ENCODE data around the gene HMCES. TPM values are rescaled to one million over a fixed set of nuclear protein-coding genes. Genes with fewer than 3 reads are reported as not detected.

HMCES gene
- total and polyA plus RNA-seq, 2 donors (not counting 1 experiment from before 2014, with no cell fraction given): 22.5 to 35.6 TPM

GRCh38 chr3:129249284-129250065 lies 29.2 kb upstream of the HMCES start, which contains the start of gene COPG1:
COPG1 (plus strand) TSS chr3:129249606; CDS start chr3:129249710, 104 bp downstream.
- peak within 1 kb of the TSS; percentile 95 for H3K9ac ChIP-seq (ENCODE audit: low read length)
- CTCF ChIA-PET: interaction anchor here (0.6 to 11.7 kb wide), 15 partner anchors 16 to 632 kb away, joined by 3 to 294 read pairs (median 4); partner anchors contain the start of genes CNBP and RAB43
- peak within 1 kb of the TSS; percentile 88 for H3K4me2 ChIP-seq (replicated peaks; ENCODE audit: low read depth, low read length, poor library complexity, severe bottlenecking)
- intact Hi-C loops (cut with micrococcal nuclease): loop anchor here (1.0 to 5.0 kb wide), 7 partner anchors 16 to 632 kb away; partner anchors contain the start of genes ISY1 and RAB43
- peak within 1 kb of the TSS; percentile 64 to 79 for H3K27ac ChIP-seq (ENCODE audit: low read length in 2 of 2)
- TF ChIP-seq EZH2 (IDR thresholded peaks at IDR 0.05; ENCODE audit: borderline replicate concordance, insufficient read depth, low read depth, low read length, poor library complexity, severe bottlenecking): no peak
- TF ChIP-seq, protein P1, sequence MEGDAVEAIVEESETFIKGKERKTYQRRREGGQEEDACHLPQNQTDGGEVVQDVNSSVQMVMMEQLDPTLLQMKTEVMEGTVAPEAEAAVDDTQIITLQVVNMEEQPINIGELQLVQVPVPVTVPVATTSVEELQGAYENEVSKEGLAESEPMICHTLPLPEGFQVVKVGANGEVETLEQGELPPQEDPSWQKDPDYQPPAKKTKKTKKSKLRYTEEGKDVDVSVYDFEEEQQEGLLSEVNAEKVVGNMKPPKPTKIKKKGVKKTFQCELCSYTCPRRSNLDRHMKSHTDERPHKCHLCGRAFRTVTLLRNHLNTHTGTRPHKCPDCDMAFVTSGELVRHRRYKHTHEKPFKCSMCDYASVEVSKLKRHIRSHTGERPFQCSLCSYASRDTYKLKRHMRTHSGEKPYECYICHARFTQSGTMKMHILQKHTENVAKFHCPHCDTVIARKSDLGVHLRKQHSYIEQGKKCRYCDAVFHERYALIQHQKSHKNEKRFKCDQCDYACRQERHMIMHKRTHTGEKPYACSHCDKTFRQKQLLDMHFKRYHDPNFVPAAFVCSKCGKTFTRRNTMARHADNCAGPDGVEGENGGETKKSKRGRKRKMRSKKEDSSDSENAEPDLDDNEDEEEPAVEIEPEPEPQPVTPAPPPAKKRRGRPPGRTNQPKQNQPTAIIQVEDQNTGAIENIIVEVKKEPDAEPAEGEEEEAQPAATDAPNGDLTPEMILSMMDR (IDR thresholded peaks at IDR 0.05): no peak
- H3K79me2 ChIP-seq (ENCODE audit: control insufficient read depth, insufficient read depth, low read length): peaks cover 43% of the 10 kb centered on the region
- H3K27ac Mint-ChIP-seq: peak within 1 kb of the TSS; percentile 94
- H3K27me3 Mint-ChIP-seq: no peaks in the 10 kb centered on the region
- peak within 1 kb of the TSS; percentile 95 for H3K4me3 Mint-ChIP-seq
- ATAC-seq (ENCODE audit: low read depth): peak; percentile 85
- peaks cover 16 to 29% of the 10 kb centered on the region in 2 donors for H3K4me1 ChIP-seq (ENCODE audit: control insufficient read depth in 2 of 2, insufficient read depth in 2 of 2, low read length in 2 of 2)
- peak within 1 kb of the TSS; percentile 91 for H2AFZ ChIP-seq (ENCODE audit: insufficient read depth, low read depth, low read length, poor library complexity, severe bottlenecking)
- peaks cover 26% of the 10 kb centered on the region for H3K4me1 Mint-ChIP-seq
- under 1% methylated on average over 42 of the region's 48 CpGs for WGBS (ENCODE audit: insufficient coverage)
- no peaks in the 10 kb centered on the region for H3K9me3 Mint-ChIP-seq (ENCODE audit: insufficient read depth)
- peak within 1 kb of the TSS; percentile 88 to 99 (median 95) for H3K4me3 ChIP-seq (ENCODE audit: control extremely low read depth in 1 of 5, extremely low read depth in 1 of 5, insufficient read depth in 1 of 5, low read depth in 2 of 5, low read length in 4 of 5)
- peak; percentile 92 for DNase-seq
- POLR2A ChIA-PET: interaction anchor here (0.6 to 1.7 kb wide), 11 partner anchors 16 to 233 kb away, joined by 3 to 15 read pairs (median 5); partner anchors contain the start of genes CNBP and HMCES
- H3K27me3 ChIP-seq (replicated peaks in 1 of 4; ENCODE audit: control extremely low read depth in 1 of 4, control insufficient read depth in 3 of 4, insufficient read depth in 4 of 4, low read length in 3 of 4): no peaks in the 10 kb centered on the region
- no peaks in the 10 kb centered on the region for H3K9me3 ChIP-seq (ENCODE audit: control extremely low read depth in 1 of 3, control insufficient read depth in 2 of 3, insufficient read depth in 1 of 3, low read length in 2 of 3)
- H4K20me1 ChIP-seq (ENCODE audit: control insufficient read depth, insufficient read depth, low read length, poor library complexity, severe bottlenecking): peaks cover 25% of the 10 kb centered on the region
- peaks cover 0 to 25% of the 10 kb centered on the region in 2 experiments for H3K36me3 ChIP-seq (replicated peaks in 1 of 2; ENCODE audit: control extremely low read depth in 1 of 2, control insufficient read depth in 1 of 2, extremely low read depth in 1 of 2, insufficient read depth in 2 of 2, low read length in 1 of 2)

GRCh38 chr3:129252748-129253147 lies 25.9 kb upstream of the HMCES start:
- peaks cover 26% of the 10 kb centered on the region for H3K4me1 Mint-ChIP-seq
- Histone ChIP-seq H3K4me2 (replicated peaks; ENCODE audit: low read depth, low read length, poor library complexity, severe bottlenecking) (no peak overlapping the region), H3K36me3 (replicated peaks in 1 of 2; ENCODE audit: control extremely low read depth in 1 of 2, control insufficient read depth in 1 of 2, extremely low read depth in 1 of 2, insufficient read depth in 2 of 2, low read length in 1 of 2) (peaks cover 0 to 58% of the 10 kb centered on the region in 2 experiments), H3K27me3 (replicated peaks in 1 of 4; ENCODE audit: control extremely low read depth in 1 of 4, control insufficient read depth in 3 of 4, insufficient read depth in 4 of 4, low read length in 3 of 4) (no peaks in the 10 kb centered on the region), H3K9ac (ENCODE audit: low read length) (no peak overlapping the region), H3K79me2 (ENCODE audit: control insufficient read depth, insufficient read depth, low read length) (peaks cover 30% of the 10 kb centered on the region), H3K27ac (ENCODE audit: low read length in 2 of 2) (no peak overlapping the region), H2AFZ (ENCODE audit: insufficient read depth, low read depth, low read length, poor library complexity, severe bottlenecking) (no peak overlapping the region), H3K9me3 (ENCODE audit: control extremely low read depth in 1 of 3, control insufficient read depth in 2 of 3, insufficient read depth in 1 of 3, low read length in 2 of 3) (no peaks in the 10 kb centered on the region), H3K4me1 (ENCODE audit: control insufficient read depth in 2 of 2, insufficient read depth in 2 of 2, low read length in 2 of 2) (peaks cover 16 to 22% of the 10 kb centered on the region in 2 donors), H3K4me3 (ENCODE audit: control extremely low read depth in 1 of 5, extremely low read depth in 1 of 5, insufficient read depth in 1 of 5, low read depth in 2 of 5, low read length in 4 of 5) (no peak overlapping the region), H4K20me1 (ENCODE audit: control insufficient read depth, insufficient read depth, low read length, poor library complexity, severe bottlenecking) (peaks cover 58% of the 10 kb centered on the region)
- no peaks in the 10 kb centered on the region for H3K27me3 Mint-ChIP-seq
- 100% methylated on average over 1 of the region's 4 CpGs for WGBS (ENCODE audit: insufficient coverage)
- H3K9me3 Mint-ChIP-seq (ENCODE audit: insufficient read depth): no peaks in the 10 kb centered on the region
- CTCF ChIA-PET: interaction anchor here (0.6 to 11.7 kb wide), 5 partner anchors 10 to 283 kb away, joined by 3 to 294 read pairs (median 14); a partner anchor contains a TSS
- H3K4me3 Mint-ChIP-seq: no peak overlapping the region
- no peak overlapping the region for H3K27ac Mint-ChIP-seq
- no peak for DNase-seq
- intact Hi-C loops (cut with micrococcal nuclease): no loop called here
- POLR2A ChIA-PET: no interaction called here
- no peak for ATAC-seq (ENCODE audit: low read depth)
- TF ChIP-seq EZH2 (IDR thresholded peaks at IDR 0.05; ENCODE audit: borderline replicate concordance, insufficient read depth, low read depth, low read length, poor library complexity, severe bottlenecking): no peak
- TF ChIP-seq, protein P1 (IDR thresholded peaks at IDR 0.05): no peak

Measured in B cell (primary cell).